PC-3 (cell line): ENCODE results near the gene UBL4A.

ENCODE experiments used
- EZH2 ChIP-seq: fragments of 300-600 bp; sonication (generic); IDR thresholded peaks from one replicate; pipeline ENCODE4 v1.6.1; 2017; ENCODE audit warnings: antibody characterized with exemption, mild to moderate bottlenecking, low read length; ENCODE audit not compliant: unreplicated experiment
- EZH2phosphoT487 ChIP-seq: fragments of 300-600 bp; sonication (generic); IDR thresholded peaks from 2 replicates; pipeline ENCODE4 v1.6.1; 2018; ENCODE audit warnings: mild to moderate bottlenecking, antibody characterized with exemption, low read length, borderline replicate concordance
- TF ChIP-seq, protein P1 (sequence below): fragments of 300-600 bp; sonication (generic); conservative IDR thresholded peaks from 2 replicates; pipeline ENCODE4 v1.5.1; 2017; ENCODE audit warnings: antibody characterized with exemption, low read depth, mild to moderate bottlenecking, low read length

DNA sequence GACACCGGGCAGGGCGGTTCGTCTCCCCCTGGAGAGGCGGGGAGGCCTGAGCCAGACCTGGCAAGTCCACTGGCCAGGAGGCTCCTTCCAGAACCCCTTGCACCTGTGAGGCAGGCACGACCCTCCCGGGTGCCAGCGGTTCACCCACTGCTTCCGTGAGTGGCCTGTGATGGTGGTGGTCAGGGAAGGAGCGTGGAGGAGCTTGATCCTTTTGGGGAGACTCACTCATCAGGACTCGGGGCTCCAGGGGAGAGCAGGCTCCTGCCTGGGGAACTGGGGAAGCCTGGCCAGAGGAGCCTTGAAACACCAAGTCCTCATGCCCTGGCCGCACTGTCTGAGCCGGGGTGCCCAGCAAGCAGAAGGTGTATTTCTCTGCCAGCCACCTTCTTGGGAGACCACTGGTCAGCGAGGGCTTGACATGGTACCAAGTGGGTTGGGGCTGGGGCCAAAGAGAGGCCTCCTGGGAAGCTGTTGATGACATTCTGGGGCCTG, 41.6 kb downstream of the UBL4A start:
- TF ChIP-seq EZH2phosphoT487, result no peak
- TF ChIP-seq, protein P1, sequence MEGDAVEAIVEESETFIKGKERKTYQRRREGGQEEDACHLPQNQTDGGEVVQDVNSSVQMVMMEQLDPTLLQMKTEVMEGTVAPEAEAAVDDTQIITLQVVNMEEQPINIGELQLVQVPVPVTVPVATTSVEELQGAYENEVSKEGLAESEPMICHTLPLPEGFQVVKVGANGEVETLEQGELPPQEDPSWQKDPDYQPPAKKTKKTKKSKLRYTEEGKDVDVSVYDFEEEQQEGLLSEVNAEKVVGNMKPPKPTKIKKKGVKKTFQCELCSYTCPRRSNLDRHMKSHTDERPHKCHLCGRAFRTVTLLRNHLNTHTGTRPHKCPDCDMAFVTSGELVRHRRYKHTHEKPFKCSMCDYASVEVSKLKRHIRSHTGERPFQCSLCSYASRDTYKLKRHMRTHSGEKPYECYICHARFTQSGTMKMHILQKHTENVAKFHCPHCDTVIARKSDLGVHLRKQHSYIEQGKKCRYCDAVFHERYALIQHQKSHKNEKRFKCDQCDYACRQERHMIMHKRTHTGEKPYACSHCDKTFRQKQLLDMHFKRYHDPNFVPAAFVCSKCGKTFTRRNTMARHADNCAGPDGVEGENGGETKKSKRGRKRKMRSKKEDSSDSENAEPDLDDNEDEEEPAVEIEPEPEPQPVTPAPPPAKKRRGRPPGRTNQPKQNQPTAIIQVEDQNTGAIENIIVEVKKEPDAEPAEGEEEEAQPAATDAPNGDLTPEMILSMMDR, result no peak
- TF ChIP-seq EZH2, result no peak
